ENCODE measurements around the gene TSPAN18. TPM values are rescaled to one million over a fixed set of nuclear protein-coding genes. Genes with fewer than 3 reads are reported as not detected.

Gene TSPAN18
- total and polyA plus RNA-seq, 2 experiments from 2014 or later: 6.0 to 10.6 TPM

DNA sequence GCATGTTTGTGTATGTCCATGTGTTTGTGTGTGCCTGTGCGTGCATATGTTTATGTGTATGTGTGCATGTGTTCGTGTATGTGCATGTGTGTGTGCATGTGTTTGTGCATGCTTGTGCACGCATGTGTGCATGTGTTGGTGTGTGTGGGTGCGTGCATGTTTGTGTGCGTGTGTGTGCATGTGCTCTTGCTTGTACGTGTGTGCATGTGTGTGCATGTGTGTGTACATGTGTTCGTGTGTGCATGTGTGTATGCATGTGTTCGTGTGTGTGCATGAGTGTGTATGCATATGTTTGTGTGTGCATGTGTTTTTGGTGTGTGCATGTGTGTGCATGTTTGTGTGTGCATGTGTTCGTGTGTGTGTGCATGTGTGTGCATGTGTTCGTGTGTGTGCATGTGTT is 63.4 kb downstream of the TSPAN18 start:
- no peaks in the 10 kb centered on the region for H4K20me1 ChIP-seq (replicated peaks; ENCODE audit: insufficient read depth)
- no peak overlapping the region for H3K4me3 ChIP-seq
- no peak overlapping the region for H3K27ac Mint-ChIP-seq
- no peak overlapping the region for H3K27ac ChIP-seq (ENCODE audit: low read depth)
- H3K4me1 ChIP-seq (ENCODE audit: insufficient read depth): peaks cover 17% of the 10 kb centered on the region
- H3K9me3 Mint-ChIP-seq: no peaks in the 10 kb centered on the region
- no peaks in the 10 kb centered on the region for H3K36me3 Mint-ChIP-seq (ENCODE audit: low read depth)
- H3K4me1 Mint-ChIP-seq: peaks cover 48% of the 10 kb centered on the region
- no peaks in the 10 kb centered on the region for H3K9me2 ChIP-seq (ENCODE audit: insufficient read depth)
- no peak overlapping the region for H2AFZ ChIP-seq
- no peak overlapping the region for H3K4me2 ChIP-seq
- peaks cover 21% of the 10 kb centered on the region for H3K27me3 Mint-ChIP-seq (ENCODE audit: insufficient read depth, low read depth, poor library complexity)
- no peak for TF ChIP-seq NANOG (IDR thresholded peaks at IDR 0.05; ENCODE audit: borderline replicate concordance)
- TF ChIP-seq ZNF114 (CRISPR knock-in tag; IDR thresholded peaks at IDR 0.05): no peak
- no peak for TF ChIP-seq CTCF (conservative IDR thresholded peaks at IDR 0.05; ENCODE audit: low read depth in 2 of 2)
- no peak for TF ChIP-seq CREB1 (CRISPR knock-in tag; IDR thresholded peaks at IDR 0.05; ENCODE audit: low read depth)
- no peak for TF ChIP-seq POLR2AphosphoS5 (IDR thresholded peaks at IDR 0.05; ENCODE audit: low read depth)
- no peak for TF ChIP-seq ETS1 (IDR thresholded peaks at IDR 0.05)
- TF ChIP-seq EZH2 (IDR thresholded peaks at IDR 0.05; ENCODE audit: low read depth, unreplicated experiment): no peak
- TF ChIP-seq, protein P1, sequence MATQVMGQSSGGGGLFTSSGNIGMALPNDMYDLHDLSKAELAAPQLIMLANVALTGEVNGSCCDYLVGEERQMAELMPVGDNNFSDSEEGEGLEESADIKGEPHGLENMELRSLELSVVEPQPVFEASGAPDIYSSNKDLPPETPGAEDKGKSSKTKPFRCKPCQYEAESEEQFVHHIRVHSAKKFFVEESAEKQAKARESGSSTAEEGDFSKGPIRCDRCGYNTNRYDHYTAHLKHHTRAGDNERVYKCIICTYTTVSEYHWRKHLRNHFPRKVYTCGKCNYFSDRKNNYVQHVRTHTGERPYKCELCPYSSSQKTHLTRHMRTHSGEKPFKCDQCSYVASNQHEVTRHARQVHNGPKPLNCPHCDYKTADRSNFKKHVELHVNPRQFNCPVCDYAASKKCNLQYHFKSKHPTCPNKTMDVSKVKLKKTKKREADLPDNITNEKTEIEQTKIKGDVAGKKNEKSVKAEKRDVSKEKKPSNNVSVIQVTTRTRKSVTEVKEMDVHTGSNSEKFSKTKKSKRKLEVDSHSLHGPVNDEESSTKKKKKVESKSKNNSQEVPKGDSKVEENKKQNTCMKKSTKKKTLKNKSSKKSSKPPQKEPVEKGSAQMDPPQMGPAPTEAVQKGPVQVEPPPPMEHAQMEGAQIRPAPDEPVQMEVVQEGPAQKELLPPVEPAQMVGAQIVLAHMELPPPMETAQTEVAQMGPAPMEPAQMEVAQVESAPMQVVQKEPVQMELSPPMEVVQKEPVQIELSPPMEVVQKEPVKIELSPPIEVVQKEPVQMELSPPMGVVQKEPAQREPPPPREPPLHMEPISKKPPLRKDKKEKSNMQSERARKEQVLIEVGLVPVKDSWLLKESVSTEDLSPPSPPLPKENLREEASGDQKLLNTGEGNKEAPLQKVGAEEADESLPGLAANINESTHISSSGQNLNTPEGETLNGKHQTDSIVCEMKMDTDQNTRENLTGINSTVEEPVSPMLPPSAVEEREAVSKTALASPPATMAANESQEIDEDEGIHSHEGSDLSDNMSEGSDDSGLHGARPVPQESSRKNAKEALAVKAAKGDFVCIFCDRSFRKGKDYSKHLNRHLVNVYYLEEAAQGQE (IDR thresholded peaks at IDR 0.05; ENCODE audit: unreplicated experiment): no peak
- no peaks in the 10 kb centered on the region for H3K27me3 ChIP-seq (ENCODE audit: insufficient read depth)
- no peaks in the 10 kb centered on the region for H3K36me3 ChIP-seq (ENCODE audit: insufficient read depth)
- H3K4me3 Mint-ChIP-seq: no peak overlapping the region
- DNase-seq (ENCODE audit: low spot score) (no peak), ATAC-seq (no peak)
- H3F3A ChIP-seq (replicated peaks; ENCODE audit: low read depth): peaks cover 16% of the 10 kb centered on the region; the same call in 1 of the 2 replicates
- H3K79me2 ChIP-seq (replicated peaks; ENCODE audit: insufficient read depth): no peaks in the 10 kb centered on the region

- Mint-ChIP-seq H3K27me3 (ENCODE audit: insufficient read depth, low read depth, poor library complexity) (peaks cover 16% of the 10 kb centered on the region), H3K9me3 (no peaks in the 10 kb centered on the region), H3K4me1 (peaks cover 43% of the 10 kb centered on the region), H3K27ac (no peak overlapping the region), H3K36me3 (ENCODE audit: low read depth) (no peaks in the 10 kb centered on the region), H3K4me3 (no peak overlapping the region)
- Histone ChIP-seq H3K4me3 (no peak overlapping the region), H3K4me2 (no peak overlapping the region), H3K27ac (ENCODE audit: low read depth) (no peak overlapping the region), H3K9me2 (ENCODE audit: insufficient read depth) (no peaks in the 10 kb centered on the region), H3K36me3 (ENCODE audit: insufficient read depth) (no peaks in the 10 kb centered on the region), H2AFZ (no peak overlapping the region), H4K20me1 (replicated peaks; ENCODE audit: insufficient read depth) (no peaks in the 10 kb centered on the region), H3K4me1 (ENCODE audit: insufficient read depth) (peaks cover 9% of the 10 kb centered on the region; the same call in 1 of the 2 replicates), H3F3A (replicated peaks; ENCODE audit: low read depth) (peaks cover 10% of the 10 kb centered on the region; the same call in 1 of the 2 replicates), H3K27me3 (ENCODE audit: insufficient read depth) (no peaks in the 10 kb centered on the region), H3K79me2 (replicated peaks; ENCODE audit: insufficient read depth) (no peaks in the 10 kb centered on the region)
- ATAC-seq (no peak), DNase-seq (ENCODE audit: low spot score) (no peak)
- TF ChIP-seq JUNB (IDR thresholded peaks at IDR 0.05; ENCODE audit: unreplicated experiment): no peak
- TF ChIP-seq EZH2 (IDR thresholded peaks at IDR 0.05; ENCODE audit: low read depth, unreplicated experiment): no peak
- TF ChIP-seq ZNF331 (CRISPR knock-in tag; IDR thresholded peaks at IDR 0.05; ENCODE audit: low read depth): no peak
These were observed 64.7 kb downstream of the TSPAN18 start for GRCh38 chr11:44791316-44791925.

Measured in GM23338 (cell line).